ENCODE data around the gene PCNX3. TPM values are rescaled to one million over a fixed set of nuclear protein-coding genes. Genes with fewer than 3 reads are reported as not detected.

PCNX3 gene
- total RNA-seq, 1 experiment from 2014 or later, result 50.4 TPM

GRCh38 chr11:65599216-65599954 lies 16.2 kb upstream of the PCNX3 start:
- Histone ChIP-seq H3K36me3 (ENCODE audit: control insufficient read depth in 1 of 2, insufficient read depth in 2 of 2, low read length in 2 of 2) (peaks cover 3 to 6% of the 10 kb centered on the region in 2 experiments; a peak in 2 of 4 replicates), H4K20me1 (ENCODE audit: insufficient read depth) (no peaks in the 10 kb centered on the region), H3K27me3 (ENCODE audit: insufficient read depth, low read length) (no peaks in the 10 kb centered on the region), H3K79me2 (ENCODE audit: insufficient read depth, low read length) (no peaks in the 10 kb centered on the region), H3K4me2 (ENCODE audit: low read length) (no peak overlapping the region), H3K9me2 (ENCODE audit: insufficient read depth) (no peaks in the 10 kb centered on the region), H3K9ac (ENCODE audit: low read length) (no peak overlapping the region), H3K9me3 (ENCODE audit: control insufficient read depth in 1 of 2, insufficient read depth in 1 of 2, low read depth in 1 of 2, low read length in 2 of 2) (no peaks in the 10 kb centered on the region), H2AFZ (ENCODE audit: low read depth, low read length, poor library complexity, severe bottlenecking) (no peak overlapping the region), H3K4me3 (replicated peaks in 1 of 2; ENCODE audit: low read depth in 1 of 2, low read length in 2 of 2) (no peak overlapping the region), H3K27ac (ENCODE audit: low read depth, low read length) (no peak overlapping the region), H3K4me1 (ENCODE audit: control insufficient read depth in 1 of 2, insufficient read depth in 2 of 2, low read length in 2 of 2) (peaks cover 12 to 15% of the 10 kb centered on the region in 2 experiments)
- DNase-seq (ENCODE audit: low read depth, low spot score) (no peak), ATAC-seq (no peak)
- ChIA-PET CTCF (no interaction called here), POLR2A (no interaction called here), RAD21 (ENCODE audit: low non-redundant PET in 1 of 2, low total read pairs in 2 of 2, uncharacterized antibody in 2 of 2, unreplicated experiment in 2 of 2) (no interaction called here)
- intact Hi-C loops (cut with micrococcal nuclease), result no loop called here
- no TSS peak for BruUV-seq (replicated peaks)
- TF ChIP-seq SIN3A (IDR thresholded peaks at IDR 0.05; ENCODE audit: low read depth) (no peak), ELF1 (IDR thresholded peaks at IDR 0.05; ENCODE audit: borderline replicate concordance, low read depth) (no peak), POLR2A (IDR thresholded peaks at IDR 0.05; ENCODE audit: borderline replicate concordance, extremely low read depth, insufficient read depth, insufficient read length) (no peak), EGR1 (IDR thresholded peaks at IDR 0.05; ENCODE audit: low read depth) (no peak), POLR2AphosphoS5 (IDR thresholded peaks at IDR 0.05; ENCODE audit: low read depth, low read length) (no peak), EZH2 (IDR thresholded peaks at IDR 0.05) (no peak), ZFX (IDR thresholded peaks at IDR 0.05) (no peak), EZH2phosphoT487 (IDR thresholded peaks at IDR 0.05; ENCODE audit: borderline replicate concordance) (no peak), CEBPB (IDR thresholded peaks at IDR 0.05; ENCODE audit: low read depth) (no peak), SP1 (IDR thresholded peaks at IDR 0.05; ENCODE audit: low read depth) (no peak), TCF7L2 (IDR thresholded peaks at IDR 0.05; ENCODE audit: borderline replicate concordance, extremely low read depth, insufficient read depth, insufficient read length) (no peak), MAX (IDR thresholded peaks at IDR 0.05) (no peak), ATF3 (IDR thresholded peaks at IDR 0.05) (no peak)

Data from HCT116 (cell line).